COR-L47 (cell line): ENCODE data around the gene ARHGAP15.

Experiments
- DNase-seq: peaks from one replicate; lab custom pipeline; 2025; lab: John Stamatoyannopoulos, UW

The ARHGAP15 gene

DNA sequence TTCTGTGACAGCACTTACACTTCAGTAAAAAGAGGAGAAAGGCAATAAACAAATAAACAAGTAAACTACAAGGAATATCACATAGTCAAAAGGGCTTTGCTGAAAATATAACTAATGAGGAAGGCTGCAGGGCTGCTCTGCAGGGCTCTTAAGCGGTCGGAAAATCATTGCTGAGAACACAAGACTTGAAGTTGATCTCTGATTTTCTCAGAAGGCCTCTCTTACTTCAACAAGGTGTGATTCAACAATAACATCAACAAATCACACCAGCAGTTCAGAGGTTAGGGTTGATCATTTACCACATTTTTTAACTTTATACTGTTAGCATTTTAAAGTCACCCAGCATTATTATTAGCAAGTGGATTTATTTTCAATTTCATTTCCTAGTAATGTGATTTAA lies 215.6 kb downstream of the ARHGAP15 start:
- no peak for DNase-seq

DNA sequence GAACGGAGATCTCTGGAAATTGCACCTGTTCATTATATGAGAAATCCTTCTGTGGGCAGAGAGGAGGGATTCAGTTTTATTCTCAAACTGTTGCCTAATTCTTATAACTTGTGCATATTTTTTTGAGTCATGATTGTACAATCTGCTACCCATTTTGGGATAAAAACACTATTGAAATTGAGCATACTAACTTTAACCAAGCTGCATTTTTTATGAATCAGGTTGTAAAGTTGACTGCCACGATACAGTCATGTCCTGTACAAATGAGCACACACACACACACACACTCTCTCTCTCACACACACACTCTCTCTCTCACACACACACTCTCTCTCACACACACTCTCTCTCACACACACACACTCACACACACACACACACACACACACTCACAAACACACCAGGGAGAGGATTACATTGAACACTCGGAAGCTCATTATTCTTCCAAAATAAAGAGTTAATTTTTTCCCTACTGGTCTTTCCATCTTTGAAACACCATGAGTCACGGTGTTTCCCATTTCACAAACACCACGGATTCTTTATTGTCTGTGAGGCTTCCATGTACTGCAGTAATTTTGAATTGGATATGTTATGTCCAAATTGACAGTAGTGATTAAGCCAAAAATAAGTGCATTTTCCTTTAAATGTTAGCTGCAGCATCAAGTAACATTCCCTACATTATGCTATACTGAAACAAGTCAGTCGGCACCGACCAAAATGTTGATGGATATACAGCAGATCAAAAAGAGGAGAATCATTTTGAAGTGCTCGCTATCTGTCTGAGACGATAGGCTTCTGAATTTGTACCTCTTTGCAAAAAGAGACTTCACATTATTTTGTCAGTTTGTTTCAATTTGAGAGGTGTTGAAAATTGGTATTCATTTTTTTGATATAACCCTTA lies 216.9 kb downstream of the ARHGAP15 start:
- no peak for DNase-seq

DNA sequence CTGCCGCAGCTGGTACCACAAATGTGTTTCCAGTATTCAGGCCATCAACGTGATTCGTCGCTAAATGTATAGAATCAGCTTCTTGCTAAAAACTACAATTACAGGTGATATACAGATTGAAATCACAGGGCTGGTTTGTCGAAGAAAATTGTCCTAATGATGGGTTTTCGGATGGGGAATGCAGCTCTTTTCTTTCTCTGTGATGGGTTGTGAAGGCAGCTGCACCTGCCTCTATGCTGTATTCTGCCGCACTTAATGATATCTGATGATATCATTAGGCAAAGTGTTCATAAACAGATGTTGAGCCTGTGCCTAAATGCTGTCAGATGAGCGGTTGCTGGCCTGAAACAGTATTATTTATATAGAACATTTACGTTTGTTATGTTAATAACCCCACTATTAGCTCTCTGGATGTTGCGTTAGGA lies 218.1 kb downstream of the ARHGAP15 start:
- peak; percentile 55 for DNase-seq

DNA sequence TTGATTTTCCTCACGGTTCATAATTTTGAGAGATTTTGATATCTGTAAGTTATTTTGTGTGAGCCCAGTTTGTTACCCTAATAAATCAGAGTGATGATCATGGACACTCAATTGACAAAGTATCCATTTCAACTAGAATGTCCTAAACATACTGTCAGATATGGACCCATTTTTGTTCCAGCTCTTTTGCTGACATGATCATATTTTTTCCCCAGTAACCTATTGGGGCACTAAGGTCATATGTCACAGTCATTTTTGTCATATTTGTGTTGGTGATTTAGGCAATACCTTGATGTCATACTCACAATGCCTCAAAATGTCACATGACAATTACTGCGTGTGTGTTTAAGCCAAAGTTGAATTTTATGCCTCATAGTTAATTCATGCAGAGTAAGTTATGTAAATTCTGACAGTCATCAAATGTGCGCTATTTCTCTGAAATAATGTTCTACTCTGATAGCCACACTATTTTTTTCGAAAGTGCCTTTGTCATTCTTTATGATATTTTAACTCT lies 218.7 kb downstream of the ARHGAP15 start:
- no peak for DNase-seq

DNA sequence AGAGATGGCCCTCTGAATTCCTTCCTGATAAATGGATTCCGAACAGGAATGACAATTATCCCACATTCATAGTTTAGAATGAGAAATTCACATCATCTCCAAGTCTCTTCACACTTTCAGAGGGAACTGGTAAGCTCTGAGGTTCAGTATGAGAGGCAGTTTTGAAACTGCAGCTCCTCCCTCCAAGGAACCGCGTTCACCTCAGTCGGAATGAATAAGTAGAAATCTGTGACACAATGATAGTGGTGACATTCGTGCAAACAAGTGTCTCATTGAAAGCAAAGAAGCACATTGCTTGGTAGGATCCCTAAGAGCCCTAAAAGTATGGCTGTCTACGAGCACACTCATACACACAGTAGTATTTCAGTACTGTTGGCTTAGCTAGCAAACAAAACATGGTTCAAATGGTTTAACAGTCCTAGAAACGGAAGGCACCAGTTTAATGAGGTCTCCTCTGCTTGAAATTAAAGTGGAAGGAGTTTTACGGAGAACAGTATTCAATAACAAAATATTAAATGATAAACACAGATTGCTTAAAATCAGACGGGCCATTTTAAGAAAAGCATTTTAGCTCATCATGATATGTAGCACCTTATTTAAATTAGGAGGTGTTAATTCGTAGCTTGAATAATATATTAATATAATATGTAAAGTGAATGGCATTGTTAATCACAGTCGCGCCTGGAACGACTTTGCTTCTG lies 225.0 kb downstream of the ARHGAP15 start:
- DNase-seq = no peak

DNA sequence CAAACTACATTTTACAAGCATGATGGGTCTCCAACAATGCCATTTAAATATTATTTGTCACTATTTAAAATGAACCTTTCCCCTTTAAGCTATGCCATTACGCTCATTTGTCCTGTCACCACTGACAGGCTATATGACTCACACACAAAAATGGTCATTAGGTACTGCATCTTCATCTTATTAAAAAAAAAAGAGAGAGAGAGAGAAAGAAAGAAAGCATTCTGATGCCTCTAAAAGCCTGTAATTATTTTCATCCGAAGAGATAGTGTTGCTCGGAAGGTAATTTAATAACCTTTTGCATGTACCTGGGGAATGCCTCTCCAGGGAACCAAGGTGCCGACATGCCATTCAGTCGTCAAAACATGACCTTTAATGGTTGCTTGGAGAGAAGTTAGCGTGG lies 226.7 kb downstream of the ARHGAP15 start:
- no peak for DNase-seq

DNA sequence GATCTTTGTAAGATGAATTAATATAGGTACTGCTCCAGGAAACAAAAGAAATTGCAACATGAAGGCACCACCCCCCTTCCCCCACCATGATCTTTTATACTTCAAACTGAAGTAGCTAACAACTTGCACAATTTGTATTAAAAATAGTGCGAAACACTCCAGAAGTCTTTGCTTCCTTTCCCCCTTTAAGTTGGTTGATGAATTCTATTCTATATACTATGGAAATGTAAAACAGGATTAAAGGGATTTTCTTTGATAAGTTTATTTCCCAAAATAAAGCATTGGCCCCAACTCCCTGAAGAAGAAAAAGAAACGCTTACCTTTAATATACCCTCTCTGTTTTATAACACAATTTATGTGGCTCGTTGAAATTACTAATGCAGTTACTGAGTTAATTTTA lies 227.1 kb downstream of the ARHGAP15 start:
- DNase-seq = no peak

DNA sequence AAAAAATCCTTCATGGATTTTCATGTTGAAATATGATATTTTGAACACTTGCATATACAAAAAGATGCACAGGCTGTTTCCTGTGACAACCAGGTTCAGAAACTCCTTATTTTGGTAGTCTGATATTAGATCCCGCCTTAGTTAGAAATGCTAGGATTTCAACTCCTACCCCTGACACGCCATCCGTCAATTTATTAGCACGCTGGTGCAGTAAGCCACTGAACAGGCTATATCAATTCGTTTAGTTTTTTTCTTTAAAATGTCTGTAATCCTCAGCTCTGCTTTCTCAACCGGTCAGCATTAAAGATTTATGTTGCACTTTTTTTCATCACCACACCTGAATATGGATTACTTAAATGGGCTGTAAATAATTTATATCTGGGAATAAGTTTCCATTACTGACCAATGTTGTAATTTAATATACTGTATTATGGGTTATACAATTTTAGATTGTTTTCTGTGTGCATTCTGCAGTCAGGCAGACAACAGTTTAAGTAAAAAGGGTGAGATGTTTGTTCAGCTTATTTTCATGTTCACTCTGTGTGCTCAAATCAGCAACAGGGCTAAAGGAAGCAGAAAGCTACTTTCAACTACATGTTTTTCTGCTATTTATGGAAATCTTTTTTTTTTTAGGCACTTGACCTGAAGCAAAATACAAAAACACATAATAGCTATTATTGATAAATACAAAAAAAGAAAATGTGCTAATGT lies 227.7 kb downstream of the ARHGAP15 start:
- DNase-seq = no peak

DNA sequence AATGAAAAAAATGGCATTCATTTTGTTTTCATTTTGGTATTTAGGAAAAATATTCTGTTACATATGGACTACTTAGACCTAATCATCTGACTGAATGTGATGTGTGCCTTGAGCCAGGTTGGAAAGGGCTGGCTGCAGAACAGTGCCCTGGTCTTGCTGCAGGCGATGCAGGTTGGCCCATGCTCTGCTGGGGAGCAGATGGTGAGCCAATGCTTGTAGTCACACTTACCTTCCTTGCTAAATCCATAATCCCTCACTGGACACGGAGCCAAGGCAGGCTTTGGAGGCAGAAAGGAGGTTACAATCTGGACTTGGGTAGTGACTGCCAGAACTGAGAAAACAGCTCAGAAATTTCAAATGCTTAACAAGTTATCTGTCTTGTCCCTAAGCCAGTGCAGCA lies 228.7 kb downstream of the ARHGAP15 start:
- DNase-seq = no peak

DNA sequence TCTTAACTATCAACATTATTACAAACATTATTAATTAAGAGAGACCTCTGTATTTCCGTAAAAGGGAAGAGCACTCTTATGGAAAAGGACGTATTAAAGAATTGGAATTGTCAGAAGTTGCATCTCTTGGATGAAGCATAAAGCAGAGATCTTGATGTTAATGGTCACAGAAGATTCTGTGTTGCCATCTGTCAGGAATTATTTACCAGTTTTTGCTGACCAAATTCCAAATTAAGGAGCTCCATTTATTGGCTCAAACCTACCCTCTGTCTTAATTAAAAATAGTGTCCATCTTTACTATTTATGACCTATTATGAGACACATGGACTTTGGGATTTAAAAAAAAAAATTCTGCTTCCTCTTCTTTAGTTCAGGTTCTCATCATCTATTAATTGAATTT lies 232.1 kb downstream of the ARHGAP15 start:
- no peak for DNase-seq

DNA sequence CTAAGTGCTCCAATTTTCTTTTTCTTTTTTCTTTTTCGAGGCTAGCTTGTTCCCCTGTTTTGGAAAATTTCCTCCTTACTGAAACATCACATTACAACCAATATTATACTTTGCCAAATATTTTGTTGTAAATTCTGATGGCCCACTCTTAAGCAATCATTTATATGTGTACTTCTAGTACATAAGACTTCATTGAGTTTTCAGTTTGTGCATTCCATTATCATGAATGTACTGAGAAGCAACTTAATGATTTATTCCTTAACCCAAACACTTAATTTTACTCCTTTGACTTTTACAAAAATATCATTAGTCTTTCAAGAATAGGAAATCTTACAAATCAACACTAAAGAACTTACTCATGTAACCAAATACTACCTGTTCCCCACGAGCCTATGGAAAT lies 242.4 kb downstream of the ARHGAP15 start:
- no peak for DNase-seq

DNA sequence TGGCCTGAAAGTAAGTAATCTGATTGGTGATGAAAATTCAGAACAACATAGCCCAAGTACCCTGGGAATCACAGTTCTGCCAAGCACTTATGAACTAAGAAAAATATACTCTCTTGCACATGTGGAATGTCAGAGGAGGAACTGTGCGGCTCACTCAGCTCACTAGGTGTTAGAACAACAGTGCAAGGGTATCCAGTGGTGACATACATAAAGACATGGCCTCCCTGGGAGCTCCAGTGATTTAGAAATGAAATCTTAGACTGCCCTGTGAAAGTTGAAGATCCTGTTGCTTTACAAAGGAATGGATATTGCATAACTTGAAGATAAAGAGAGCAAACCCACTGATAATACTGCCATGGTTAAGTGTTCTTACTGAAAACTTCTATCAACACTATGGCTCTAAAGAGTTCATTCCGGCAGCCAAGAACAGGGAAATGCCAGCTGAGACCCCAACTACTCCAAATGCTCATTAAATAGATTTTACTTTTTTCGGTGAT lies 246.2 kb downstream of the ARHGAP15 start:
- DNase-seq = no peak

DNA sequence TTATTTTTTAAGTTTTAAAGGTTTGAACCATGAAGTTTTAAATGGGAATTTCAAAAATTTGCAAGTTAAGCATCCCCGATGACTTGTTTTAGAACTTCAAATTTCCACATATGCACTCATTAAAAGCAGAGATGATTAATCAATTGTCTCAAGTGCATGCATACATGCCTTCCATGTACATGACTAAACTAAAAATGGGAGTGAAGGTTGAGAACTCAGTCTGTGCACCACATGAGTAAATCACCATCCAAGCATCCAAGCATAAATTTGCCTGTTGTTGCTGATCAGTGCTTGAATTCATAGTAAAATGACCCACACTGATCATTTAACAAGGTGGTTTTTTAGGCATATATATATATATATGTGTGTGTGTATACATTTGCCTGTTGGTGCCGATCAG lies 249.8 kb downstream of the ARHGAP15 start:
- no peak for DNase-seq

DNA sequence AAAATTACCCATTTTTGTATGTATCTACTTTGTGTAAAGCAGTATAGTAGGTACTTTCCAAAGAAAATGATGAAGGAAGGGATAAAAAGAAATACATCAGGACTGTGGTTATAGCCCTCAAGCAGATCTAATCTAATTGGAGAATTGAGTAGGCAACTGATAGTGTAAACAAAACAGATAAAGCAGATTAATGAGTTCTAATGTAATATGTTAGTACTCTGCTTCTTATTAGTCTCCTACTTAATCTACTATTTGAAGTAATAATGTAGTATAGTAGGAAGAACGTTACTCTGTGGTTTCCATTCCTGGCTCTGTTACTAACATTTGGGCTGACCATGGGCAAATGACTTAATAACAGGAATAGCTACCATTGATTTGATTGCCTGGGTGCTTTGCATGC lies 250.7 kb downstream of the ARHGAP15 start:
- DNase-seq = no peak

DNA sequence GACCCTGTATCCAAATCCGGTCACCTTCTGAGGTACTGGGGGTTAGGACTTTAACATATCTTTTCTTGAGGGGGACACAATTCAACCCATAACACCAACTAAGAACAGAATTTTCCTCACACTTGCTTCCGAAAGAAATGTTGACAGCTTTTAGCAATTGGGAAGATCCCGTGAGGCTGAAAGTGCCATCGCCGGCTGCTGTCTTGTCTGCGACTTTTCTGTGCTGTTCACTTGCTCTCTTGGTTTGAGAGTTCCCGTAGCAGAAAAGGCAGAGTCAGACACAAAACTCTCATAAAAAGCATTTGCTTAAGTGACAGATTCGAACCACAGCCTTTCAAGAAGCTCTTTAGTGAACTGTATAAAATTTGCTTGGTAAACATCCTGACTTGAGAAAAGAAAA lies 253.4 kb downstream of the ARHGAP15 start:
- no peak for DNase-seq

DNA sequence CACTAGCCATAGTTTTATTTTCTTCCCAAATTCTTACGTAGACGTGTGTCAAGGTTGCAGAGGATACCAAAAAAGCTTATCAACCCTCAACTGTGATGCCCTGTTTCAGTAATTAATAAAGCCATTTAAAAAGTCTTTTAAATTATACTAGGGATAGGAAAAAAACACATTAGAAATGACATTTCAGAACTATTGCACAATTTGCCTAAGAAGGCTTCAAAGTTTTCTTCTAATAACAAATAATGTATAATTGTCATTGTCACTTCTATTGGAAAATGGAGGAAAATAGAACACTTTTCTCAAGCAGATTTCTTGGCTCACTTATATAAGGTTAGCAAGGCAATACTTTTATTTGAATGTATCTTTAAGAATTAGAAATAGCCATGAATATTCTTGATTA lies 253.8 kb downstream of the ARHGAP15 start:
- no peak for DNase-seq

DNA sequence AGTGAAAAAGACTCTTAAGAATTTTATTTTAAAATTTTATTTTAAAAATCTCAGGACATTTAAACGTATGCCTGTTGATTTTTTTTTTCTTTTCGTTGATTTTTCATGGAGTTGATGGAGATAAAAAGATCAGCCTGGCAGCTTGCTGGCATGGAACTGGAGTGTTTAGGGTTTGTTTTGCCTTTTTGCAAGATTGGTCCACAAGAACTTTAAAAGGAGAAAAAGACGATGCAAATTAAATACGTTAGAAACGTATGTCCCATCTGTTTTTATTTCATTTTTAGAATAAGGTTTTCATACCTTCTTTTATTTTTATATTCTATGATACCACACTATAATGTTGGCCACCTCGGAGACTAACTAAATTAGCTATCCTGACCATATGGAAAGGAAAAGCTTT lies 254.9 kb downstream of the ARHGAP15 start:
- no peak for DNase-seq

DNA sequence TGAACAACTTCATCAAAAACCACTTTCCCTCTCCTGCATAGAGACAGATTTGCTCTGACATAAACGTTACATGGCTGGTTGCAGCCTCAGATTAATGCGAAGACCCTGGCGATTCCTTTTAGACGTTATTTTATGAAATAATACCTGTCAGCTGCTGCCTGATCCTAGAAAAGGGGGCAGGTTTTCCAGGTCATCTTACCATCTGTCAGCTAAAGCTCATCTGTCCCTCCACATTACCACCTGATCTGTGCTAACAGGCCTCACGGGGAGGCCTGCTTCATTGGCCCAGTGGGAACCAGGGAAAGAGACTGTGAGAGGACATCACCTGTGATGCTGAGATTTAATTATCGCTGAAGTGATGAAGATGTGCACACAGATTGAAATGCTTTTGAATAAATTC lies 261.0 kb downstream of the ARHGAP15 start:
- DNase-seq = no peak

DNA sequence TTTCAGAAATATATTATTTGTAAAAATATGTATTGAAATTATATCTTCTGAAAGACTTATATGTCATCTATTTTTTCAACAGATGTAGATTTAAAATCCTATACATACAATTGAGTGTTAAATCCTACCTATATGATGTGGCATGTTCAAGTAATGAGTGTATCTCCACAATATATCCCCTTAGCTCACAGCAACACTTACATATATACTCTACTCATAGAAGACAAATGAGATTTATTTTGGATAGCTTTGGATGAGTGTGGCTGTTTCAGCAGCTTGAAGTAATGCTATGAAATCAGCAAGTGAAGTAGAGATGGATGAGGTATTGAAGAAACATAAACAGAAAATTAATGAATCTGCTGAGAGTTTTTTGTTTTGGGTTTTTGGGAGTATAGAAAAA lies 263.1 kb downstream of the ARHGAP15 start:
- no peak for DNase-seq

DNA sequence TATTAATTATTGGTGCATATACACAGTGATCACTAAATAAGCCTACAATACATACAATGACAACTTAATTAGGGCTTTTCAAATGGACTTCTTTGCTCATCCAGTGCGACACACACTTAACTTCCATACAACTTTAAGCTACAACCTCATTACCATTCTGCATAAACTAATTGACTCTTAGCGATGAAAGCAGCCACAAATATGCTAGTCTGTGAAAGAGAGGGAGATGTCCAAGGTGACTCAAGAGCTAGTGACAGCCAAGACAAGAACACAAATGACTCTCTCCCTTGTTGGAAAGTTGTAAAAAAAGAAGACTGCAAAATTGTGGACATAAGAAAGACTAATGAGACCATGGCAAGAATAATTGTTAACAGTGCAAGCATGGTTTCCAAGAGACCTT lies 264.8 kb downstream of the ARHGAP15 start:
- DNase-seq = no peak

DNA sequence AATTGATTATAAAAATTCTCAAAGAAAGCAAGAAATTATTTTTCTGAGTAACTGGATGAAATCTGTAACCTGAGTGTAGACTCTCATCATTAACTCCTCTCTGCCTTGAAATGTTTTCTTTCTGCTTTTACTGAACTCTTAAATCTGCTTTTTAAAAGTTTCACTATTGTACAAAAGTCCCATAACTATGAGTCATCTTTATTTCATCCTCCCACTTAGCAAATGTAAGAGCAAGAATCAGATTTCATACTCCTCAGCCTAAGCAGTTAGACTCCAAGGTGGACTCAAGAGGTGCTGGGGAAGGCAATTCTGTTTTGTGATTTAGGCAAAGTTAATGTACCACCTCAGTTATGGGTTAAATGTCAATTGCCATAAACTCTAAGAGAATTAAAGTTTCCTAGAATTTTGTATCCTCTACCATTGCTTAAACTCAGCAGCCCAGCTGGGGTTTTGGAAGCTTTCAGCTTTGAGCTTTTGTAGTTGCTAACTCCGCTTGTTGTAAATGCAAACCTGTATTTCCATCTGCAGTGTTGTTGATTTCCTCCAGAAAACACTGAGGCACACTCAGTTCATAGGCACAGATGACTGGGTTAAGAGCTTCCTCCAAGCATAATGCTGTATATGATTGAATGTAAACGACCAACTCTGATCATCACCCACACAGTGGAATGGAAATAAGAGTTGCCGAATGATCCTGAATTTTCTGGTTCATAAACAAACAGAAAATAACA lies 268.8 kb downstream of the ARHGAP15 start:
- DNase-seq = no peak

DNA sequence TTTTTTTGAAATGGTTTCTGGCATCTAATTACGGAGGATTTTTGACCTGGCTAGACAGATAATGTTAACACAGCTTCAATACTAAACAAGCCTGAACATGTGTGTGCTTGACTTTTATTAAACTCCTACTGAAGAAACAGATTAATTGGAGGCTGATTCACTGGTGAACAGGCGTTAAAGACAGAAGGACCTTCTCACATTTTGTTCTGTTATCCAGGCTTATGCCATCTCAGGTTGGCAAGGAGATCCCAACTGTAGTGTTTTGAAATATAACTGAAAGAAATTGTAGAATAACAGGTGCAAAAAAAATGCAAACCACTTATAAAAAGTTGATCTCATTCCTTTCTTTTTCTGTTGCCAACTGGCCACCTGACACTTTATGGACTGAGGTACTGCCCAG lies 269.6 kb downstream of the ARHGAP15 start:
- no peak for DNase-seq
